Ectodermal cell (in vitro differentiated cells): ENCODE results near the gene ATP8B3.

Experiments used
- H3K27ac ChIP-seq: 2 replicates; pipeline ENCODE4 v1.7.0; 2013; ENCODE audit warnings: mild to moderate bottlenecking, low read depth, low read length; ENCODE audit not compliant: insufficient read depth, poor library complexity, severe bottlenecking
- H3K27me3 ChIP-seq: 2 replicates; pipeline ENCODE4 v1.7.0; 2013; ENCODE audit warnings: mild to moderate bottlenecking, low read length; ENCODE audit not compliant: insufficient read depth, control insufficient read depth, poor library complexity, severe bottlenecking
- H3K36me3 ChIP-seq: one replicate; pipeline ENCODE4 v1.7.0; 2013; ENCODE audit warnings: low read length; ENCODE audit not compliant: control insufficient read depth, insufficient read depth
- H3K4me1 ChIP-seq: one replicate; pipeline ENCODE4 v1.7.0; 2013; ENCODE audit warnings: low read length; ENCODE audit not compliant: control insufficient read depth, insufficient read depth
- H3K4me3 ChIP-seq: 2 replicates; pipeline ENCODE4 v1.7.0; 2013; ENCODE audit warnings: low read depth, low read length, control low read depth; ENCODE audit not compliant: insufficient read depth
- H3K9me3 ChIP-seq: 2 replicates; pipeline ENCODE4 v1.7.0; 2013; ENCODE audit warnings: mild to moderate bottlenecking, low read length, moderate library complexity; ENCODE audit not compliant: control insufficient read depth
- WGBS, 2 experiments: methylation state at CpG; one replicate each; pipeline ENCODE4 v1.1.7; 2013; ENCODE audit warnings: missing lambda C conversion rate in 2 of 2; 5-methylcytosine and 5-hydroxymethylcytosine counted together

ATP8B3 gene

DNA sequence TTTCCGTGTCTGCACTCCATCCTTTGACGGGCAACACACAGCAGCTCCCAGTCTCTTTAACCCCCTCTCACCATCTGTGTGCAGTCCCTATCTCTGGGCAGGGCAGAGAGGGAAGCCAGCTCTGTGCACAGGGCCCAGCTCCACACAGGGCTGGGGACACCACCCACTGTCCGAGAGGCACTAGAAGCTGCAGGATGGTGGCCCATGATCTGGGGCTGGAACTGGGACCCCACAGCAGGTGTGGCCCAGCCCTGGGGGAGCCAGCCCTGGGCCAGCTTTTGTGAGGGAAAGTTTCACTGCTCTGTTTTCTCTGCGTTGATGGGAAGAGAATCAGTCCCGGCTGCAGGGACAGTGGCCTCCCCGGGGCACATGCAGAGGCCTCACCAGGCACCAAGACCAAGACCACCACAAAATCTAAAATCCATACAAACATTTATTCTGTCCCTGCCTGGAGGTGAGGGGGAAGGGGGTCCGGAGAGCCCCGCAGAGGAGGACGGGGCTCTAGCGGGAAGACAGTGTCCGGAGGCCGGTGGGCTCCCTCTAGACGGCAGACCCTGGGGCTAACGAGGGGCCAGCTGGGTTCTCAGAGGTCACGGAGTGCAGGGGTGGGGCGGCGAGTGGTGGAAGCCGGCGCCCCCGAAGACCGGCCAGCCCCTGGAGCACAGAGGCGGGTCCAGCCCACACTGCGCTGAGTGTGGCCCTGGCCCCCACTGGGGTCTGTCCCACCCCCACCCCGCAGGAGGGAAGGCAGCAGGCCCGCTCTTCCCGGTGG is 2.9 kb upstream of the ATP8B3 start:
- Histone ChIP-seq H3K4me3 (no peak overlapping the region), H3K9me3 (no peaks in the 10 kb centered on the region), H3K4me1 (peaks cover 4% of the 10 kb centered on the region), H3K36me3 (peaks cover 14% of the 10 kb centered on the region), H3K27me3 (peaks cover 9% of the 10 kb centered on the region), H3K27ac (no peak overlapping the region)
- 92 to 94% methylated on average over 23 of the region's 26 CpGs for WGBS, 2 experiments

DNA sequence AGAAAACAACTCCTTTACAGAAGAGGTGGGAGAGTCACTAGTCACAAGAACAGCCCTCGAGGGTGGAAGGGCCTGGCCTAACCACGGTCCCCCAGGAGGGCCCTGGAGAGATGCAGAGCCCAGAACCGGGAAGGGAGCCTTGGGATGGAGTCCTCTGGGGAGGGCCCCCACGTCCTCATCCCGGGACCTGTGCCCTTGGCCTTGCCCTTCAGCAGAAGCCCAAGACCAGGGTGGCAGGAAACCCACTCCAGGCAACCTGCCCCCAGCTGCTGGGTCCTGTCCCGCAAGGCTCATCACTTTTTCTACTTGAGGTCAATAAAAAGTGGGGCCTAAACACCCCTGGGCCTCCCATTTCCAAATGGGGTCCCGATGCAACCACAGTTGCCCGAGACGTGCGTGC is 2.3 kb upstream of the ATP8B3 start:
- H3K36me3 ChIP-seq: peaks cover 10% of the 10 kb centered on the region
- H3K27me3 ChIP-seq: peaks cover 9% of the 10 kb centered on the region
- no peaks in the 10 kb centered on the region for H3K4me1 ChIP-seq
- H3K27ac ChIP-seq: no peak overlapping the region
- H3K9me3 ChIP-seq: no peaks in the 10 kb centered on the region
- no peak overlapping the region for H3K4me3 ChIP-seq
- WGBS, 2 experiments: 93 to 94% methylated on average over 10 of the region's 10 CpGs

DNA sequence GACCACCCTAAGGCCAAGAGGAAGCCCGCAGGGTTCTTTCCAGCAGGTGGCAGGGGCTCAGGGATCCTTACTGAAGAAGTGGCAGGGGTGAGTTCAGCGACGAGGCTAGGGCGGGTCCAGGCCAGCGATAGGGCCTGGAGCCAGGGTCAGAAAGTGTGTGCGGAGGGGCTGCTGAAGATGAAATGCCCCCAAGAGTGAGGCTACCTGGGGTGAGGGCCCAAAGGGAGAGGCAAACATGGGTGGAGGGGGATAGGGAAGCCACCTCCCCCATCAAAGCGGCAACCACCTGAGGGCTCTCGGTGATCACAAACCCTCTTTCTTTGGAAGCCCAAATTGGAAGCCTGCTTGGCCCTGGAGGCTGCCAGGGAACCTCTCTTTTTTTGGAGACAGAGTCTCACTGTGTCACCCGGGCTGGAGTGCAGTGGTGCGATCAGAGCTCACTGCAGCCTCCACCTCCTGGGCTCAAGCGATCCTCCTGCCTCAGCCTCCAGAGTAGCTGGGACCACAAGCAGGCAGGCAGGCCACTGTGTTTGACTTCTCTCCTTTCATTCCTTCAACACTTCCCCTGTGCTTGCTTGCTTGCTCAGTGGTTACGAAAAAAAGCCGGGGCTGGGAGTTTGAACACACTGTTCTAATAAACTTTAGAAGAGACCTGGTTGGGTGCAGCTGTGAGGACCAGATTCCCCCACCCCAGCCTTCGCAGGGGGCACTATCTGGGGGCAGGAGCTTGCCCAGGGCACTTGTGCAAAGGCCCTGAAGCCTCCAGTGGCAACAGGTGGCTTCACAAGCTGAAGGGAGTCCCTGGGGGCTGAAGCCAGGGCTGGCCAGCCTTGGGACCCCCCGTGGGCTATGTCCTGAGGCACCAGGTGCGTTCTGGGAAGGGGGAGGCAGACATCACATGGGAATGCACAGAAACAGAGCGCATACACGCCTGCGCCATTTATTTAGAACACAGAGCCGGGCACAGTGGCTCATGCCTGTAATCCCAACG is 1.4 kb upstream of the ATP8B3 start:
- no peak overlapping the region for H3K27ac ChIP-seq
- peak overlapping the region; percentile 54 for H3K4me3 ChIP-seq
- WGBS, 2 experiments: 64 to 68% methylated on average over 21 of the region's 21 CpGs
- H3K4me1 ChIP-seq: no peaks in the 10 kb centered on the region
- H3K9me3 ChIP-seq: no peaks in the 10 kb centered on the region
- peaks cover 9% of the 10 kb centered on the region for H3K27me3 ChIP-seq
- peaks cover 10% of the 10 kb centered on the region for H3K36me3 ChIP-seq

DNA sequence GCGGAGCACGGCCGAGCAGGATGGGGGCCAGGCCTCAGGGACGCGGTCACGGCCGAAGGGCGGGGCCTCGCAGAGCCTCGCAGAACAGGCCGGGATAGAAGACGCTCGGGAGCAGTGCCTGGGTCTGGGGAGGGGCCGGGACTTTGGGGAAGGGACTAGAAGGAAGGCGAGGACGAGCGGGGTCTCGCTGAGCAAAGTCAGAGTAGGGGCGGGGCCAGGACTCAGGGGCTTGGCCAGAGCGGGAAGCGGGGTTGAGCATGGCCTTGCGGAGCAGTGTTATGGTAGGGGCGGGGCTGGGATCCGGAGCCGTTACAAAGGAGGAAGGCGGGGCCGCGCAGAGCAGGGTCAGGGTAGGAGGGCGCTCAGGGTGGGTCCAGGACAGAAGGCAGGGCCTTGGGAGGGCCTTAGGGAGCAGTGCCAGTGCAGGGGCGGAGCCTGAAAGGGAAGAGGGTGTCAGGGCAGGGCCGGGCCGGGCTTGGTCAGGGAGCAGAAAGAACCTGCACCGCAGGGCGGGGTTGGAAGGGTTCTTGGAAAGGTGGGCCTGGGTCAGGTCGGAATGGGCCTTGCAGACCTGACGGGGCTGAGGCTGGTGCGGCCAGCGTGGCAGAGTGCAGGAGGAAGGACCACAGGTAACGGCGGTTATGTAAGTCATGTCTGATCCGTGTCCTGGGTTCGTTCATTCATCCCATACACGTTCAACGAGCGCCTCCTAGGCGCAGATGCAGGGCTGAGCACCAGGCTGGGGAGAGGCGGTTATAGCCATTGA is 533 bp upstream of the ATP8B3 start:
- H3K27ac ChIP-seq: peak overlapping the region; percentile 67
- H3K27me3 ChIP-seq: peaks cover 9% of the 10 kb centered on the region
- H3K36me3 ChIP-seq: peaks cover 8% of the 10 kb centered on the region
- no peaks in the 10 kb centered on the region for H3K9me3 ChIP-seq
- WGBS, 2 experiments: 1% methylated on average over 47 of the region's 47 CpGs
- peak overlapping the region; percentile 54 for H3K4me3 ChIP-seq
- H3K4me1 ChIP-seq: no peaks in the 10 kb centered on the region

DNA sequence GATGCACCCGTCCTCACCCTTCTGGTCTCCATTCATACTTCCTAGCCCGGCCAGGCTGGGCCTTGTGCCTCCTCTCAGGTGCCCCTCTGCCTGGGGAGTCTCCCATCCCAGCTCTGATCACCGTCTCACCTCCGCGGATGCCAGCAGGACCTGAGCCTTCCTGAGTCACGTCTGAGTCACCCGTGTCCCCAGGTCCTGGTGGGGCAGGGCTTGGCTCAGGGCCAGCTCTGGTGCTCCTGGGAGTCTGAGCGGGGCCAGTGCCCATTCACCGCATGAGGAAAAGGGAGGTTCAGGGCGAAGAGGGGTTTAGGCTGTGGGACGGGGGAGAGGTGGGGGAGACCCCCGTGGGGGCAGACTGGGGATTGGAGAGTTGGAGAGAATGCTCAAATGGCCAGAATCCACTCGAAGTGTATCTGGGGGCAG is 593 bp downstream of the ATP8B3 start:
- Histone ChIP-seq H3K9me3 (no peaks in the 10 kb centered on the region), H3K4me3 (no peak overlapping the region), H3K27me3 (peaks cover 9% of the 10 kb centered on the region), H3K4me1 (no peaks in the 10 kb centered on the region), H3K36me3 (no peaks in the 10 kb centered on the region), H3K27ac (no peak overlapping the region)
- WGBS, 2 experiments: 53 to 62% methylated on average over 13 of the region's 13 CpGs

DNA sequence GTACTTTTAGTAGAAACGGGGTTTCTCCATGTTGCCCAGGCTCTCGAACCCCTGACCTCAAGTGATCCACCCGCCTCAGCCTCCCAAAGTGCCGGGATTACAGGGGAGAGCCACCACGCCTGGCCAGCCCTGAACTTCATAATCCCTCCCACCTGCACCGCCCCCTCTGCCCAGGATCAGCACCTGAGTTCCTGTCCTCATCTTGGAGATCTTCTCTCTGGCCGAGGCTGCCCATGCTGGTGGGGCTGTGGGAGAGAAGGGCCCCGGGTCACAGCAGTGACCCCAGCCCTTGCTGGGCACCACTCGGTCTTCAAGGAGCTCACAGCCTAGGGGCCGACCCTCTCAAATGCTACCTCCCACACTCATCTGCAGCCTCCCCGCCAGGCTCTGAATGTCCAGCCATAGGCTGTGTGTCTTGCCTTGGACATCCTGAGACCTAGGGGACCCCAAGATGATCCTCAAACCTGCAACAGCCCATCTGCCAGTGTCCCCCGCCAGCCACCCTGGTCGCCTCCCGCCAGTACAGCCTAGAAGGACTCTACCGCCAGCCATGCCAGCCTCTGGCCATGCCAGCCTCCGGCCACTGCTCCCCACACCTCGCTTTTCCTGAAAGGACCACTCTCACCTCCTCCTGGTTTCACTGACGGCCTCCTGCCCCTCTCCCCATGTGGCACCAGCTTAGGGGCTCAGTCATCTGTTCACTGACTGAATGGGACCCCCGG is 1.5 kb downstream of the ATP8B3 start:
- WGBS, 2 experiments: 92% methylated on average over 19 of the region's 19 CpGs
- Histone ChIP-seq H3K4me3 (no peak overlapping the region), H3K4me1 (no peaks in the 10 kb centered on the region), H3K36me3 (no peaks in the 10 kb centered on the region), H3K27me3 (peaks cover 9% of the 10 kb centered on the region), H3K9me3 (no peaks in the 10 kb centered on the region), H3K27ac (no peak overlapping the region)

DNA sequence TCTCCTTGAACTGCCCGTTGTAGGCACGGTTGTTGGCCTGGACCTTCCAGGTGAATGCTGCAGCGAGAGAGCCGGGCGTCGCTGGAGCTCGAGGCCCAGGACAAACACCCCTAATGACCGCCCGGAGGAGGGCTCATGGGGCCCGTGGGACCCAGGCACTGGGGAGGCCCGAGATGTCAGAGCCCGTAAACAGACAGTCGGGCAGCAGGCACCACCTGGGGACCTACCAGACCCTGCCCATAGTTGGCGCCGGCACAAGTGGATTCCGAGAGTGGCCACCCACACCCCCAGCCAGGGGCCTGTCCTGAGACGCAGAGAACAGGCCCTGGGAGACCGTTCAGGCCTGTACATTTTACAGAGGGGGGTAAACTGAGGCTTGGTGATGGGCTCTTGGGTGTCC is 2.4 kb downstream of the ATP8B3 start:
- H3K36me3 ChIP-seq: no peaks in the 10 kb centered on the region
- H3K27ac ChIP-seq: no peak overlapping the region
- H3K4me3 ChIP-seq: no peak overlapping the region
- H3K4me1 ChIP-seq: no peaks in the 10 kb centered on the region
- 87 to 88% methylated on average over 18 of the region's 18 CpGs for WGBS, 2 experiments
- H3K27me3 ChIP-seq: peaks cover 9% of the 10 kb centered on the region
- H3K9me3 ChIP-seq: no peaks in the 10 kb centered on the region

DNA sequence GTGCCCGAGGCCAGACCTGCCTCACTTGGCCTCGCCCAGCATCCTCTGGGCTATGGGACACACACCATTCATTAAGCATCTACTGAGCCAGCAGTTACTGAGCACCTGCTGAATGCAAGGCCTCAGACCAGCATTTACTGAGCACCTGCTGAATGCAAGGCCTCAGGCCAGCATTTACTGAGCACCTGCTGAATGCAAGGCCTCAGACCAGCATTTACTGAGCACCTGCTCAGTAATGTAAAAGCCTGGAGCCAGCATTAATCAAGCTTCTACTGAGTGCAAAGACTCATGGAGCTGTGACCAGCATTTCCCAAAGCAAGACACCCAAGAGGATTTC is 3.7 kb downstream of the ATP8B3 start:
- H3K36me3 ChIP-seq: no peaks in the 10 kb centered on the region
- no peaks in the 10 kb centered on the region for H3K4me1 ChIP-seq
- WGBS, 2 experiments: 91 to 94% methylated on average over 2 of the region's 2 CpGs
- no peaks in the 10 kb centered on the region for H3K9me3 ChIP-seq
- no peak overlapping the region for H3K4me3 ChIP-seq
- H3K27me3 ChIP-seq: peaks cover 9% of the 10 kb centered on the region
- no peak overlapping the region for H3K27ac ChIP-seq

DNA sequence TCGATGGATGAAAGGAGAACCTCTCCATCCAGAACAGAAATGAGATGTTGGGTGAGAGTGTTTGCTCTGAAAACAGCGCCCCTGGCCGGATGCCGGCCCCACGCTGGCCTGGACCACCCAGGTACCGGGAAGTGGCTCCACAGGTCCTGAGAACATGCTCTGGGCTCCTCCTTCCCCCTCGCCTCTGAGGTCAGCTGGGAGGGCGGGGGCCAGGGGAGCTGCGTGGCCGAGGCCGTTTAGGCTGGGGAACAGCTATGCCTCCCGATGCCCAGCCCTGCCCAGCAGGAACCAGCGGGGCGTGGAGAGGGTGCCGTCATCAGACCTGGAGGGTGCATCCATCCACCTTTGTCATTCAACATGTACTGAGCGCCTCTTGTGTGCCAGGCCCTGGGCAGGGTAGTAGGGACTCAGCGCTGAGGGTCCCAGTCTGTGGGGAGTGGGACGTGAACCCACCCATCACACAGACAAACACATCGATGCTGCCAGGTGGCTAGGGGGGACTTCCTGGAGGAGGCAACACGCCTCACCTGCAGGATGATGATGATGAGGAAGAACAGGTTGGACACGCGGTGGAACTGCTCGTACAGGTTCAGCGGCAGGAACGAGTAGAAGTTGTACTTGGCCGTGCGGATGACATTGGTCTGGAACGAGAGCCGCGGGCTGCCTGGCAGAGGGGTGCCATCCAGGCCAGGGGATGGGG is 4.2 kb downstream of the ATP8B3 start:
- H3K9me3 ChIP-seq: no peaks in the 10 kb centered on the region
- H3K27ac ChIP-seq: no peak overlapping the region
- 84 to 88% methylated on average over 30 of the region's 30 CpGs for WGBS, 2 experiments
- no peaks in the 10 kb centered on the region for H3K4me1 ChIP-seq
- H3K36me3 ChIP-seq: no peaks in the 10 kb centered on the region
- H3K4me3 ChIP-seq: no peak overlapping the region
- H3K27me3 ChIP-seq: peaks cover 9% of the 10 kb centered on the region
